SKM-1 treated with dmso at 0.1 percent for 144 hours (cell line): Measurements from ENCODE around the gene MICAL2.

Experiments used
- DNase-seq: peaks from one replicate; lab custom pipeline; 2025; ENCODE audit not compliant: unreplicated experiment; lab: John Stamatoyannopoulos, UW

MICAL2 gene

DNA sequence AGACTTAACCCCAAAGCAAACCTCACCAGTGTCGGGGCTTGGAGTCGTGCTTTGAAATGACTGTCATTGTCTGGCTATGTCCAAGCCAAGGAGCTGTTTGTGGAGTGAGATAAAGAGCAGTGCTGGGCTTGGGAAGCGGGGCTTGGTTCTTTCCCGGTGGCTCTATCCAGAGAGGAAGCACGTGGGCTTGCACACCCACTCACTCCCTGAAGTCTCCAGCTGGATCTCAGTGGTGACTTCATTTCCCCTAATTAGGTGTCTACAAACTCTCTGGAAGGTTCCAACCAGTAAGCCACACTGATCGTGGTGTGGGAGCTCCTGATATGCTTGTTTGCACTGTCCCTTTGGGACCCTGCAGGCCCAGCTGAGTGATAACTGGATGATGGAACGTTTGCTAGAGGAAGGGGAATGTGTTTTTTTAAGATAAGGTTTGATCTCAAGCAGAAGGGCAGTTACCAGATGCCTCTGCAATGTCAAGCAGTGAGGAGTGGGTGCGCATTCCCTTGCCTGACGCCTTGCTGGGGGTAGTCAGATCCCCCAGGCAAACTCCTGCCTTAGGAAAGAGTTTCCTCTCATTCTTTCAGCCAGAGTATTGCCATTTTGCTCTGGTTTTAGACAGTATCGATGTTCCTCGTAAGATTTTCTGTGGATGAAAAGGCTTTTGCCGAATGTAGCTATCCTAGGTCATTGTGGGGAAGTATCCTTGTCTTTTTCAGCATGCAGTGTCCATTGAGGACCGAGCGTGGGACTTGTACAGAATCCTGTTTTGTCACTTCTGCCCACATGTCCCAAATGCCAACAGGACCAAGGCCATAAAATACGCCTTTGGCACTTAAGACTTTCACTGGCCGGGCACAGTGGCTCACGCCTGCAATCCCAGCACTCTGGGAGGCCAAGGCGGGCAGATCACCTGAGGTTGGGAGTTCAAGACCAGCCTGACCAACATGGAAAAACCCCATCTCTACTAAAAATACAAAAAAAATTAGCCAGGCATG, 90.9 kb downstream of the MICAL2 start:
- DNase-seq, result no peak

DNA sequence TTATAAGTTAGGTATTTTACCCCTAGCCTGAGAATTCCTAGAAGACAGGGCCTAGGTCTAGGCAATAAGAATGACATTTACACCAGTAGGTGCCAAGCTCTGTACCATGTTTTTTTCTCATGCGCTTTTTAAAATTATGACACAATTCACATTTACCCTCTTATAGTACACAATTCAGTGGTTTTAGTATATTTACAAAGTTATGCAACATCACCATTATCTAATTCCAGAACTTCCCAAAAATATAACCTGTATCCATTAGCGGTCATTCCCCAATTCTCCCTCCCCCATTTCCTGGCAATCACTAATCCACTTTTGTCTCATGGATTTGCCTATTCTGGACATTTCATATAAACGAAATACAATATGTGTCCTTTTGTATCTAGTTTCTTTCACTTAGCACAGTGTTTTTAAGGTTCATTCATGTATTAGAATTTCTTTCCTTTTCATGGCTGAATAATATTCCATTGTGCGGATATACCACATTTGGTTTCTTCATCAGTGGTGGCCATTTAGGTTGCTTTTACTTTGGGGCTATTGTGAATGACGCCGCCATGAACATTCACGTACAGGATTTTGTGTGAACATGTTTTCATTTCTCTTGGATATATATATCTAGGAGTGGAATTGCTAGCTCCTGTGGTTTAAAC, 92.4 kb downstream of the MICAL2 start:
- DNase-seq, result no peak

DNA sequence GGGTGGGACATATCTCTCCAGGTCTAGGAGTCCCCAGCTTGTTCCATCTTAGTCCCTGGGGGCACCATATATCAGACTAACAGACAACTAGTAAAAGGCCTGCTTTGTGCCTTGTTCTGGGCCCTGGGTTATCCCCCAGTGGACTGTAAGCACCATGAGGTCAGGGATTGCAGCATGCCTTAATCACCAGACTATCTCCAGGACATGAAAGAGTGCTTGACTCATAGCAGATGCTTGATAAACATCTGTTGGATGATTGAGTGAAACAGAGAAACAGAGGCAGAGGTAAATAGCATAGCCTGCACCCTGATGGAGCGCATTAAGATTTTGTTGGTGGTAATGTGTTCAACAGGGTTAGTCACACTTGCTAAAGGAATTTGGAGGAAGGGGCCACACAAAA, 94.1 kb downstream of the MICAL2 start:
- DNase-seq, result no peak

DNA sequence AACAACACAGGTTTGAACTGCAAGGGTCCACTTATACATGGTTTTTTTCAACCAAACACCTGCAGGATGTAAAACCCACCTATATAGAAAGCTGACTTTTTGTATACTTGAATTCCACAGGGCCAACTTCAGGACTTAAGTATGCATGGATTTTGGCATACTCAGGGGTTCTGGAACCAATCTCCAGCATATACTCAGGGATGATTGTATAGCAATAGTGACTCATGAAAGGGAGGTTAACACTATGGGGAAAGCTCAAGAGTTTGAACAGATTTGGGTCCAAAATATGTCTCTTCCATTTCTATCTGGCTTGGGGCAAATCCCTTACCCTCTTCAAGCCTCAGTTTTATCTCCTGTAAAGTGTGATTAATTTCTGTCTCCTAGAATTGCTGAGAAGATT, 94.9 kb downstream of the MICAL2 start:
- DNase-seq, result no peak

DNA sequence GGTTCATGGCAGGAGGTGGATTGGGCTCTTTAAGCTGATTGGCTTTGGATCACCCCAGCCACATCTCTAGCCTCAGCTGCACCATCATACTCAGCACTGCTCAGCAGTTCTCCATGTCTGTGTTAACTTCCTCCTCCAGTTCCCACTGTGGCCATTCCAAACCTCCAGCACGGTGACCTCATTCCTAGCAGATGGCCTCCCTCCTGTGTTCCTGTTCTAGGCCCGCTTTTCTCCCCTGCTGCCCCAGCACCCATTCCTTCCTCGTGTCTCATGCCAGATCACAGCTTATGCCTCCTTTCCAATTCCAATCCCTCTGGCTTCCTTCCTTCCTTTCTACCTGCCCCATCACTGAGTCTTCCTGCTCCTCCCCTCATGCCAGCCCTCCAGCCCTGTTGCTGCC, 96.1 kb downstream of the MICAL2 start:
- no peak for DNase-seq

DNA sequence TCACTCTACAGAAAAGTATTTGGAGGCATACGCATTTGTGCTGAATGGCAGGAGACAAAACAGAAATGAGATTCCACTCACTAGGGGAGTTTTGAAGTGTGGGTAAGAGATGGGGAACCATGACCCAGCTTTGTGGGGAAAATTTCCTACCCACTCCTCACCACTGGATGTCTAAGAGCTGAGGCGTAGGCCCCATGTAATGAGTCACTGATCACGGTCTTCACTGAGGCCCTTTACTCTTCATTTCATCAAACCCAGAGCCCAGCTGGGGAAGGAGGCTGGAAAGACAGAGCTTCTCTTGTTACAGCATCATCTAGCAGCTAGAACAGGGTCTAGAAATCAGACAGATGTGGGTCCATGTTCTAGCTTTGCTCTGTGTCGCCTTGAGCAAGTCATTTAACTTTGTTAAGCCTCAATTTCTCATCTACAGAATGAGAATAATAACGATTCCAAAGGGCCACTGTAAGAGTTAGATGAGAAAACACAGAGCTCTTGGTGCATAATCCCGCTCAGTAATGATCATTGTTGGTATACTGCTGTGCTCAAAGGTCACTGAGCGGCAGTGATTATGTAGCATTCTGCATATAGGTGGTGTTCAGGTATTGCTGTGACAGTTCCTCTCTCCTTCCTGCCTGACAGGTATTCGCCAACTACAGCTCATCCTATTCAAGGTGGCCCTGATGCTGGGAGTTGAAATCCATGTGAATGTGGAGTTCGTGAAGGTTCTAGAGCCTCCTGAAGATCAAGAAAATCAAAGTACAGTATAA, 97.2 kb downstream of the MICAL2 start:
- DNase-seq, result no peak

DNA sequence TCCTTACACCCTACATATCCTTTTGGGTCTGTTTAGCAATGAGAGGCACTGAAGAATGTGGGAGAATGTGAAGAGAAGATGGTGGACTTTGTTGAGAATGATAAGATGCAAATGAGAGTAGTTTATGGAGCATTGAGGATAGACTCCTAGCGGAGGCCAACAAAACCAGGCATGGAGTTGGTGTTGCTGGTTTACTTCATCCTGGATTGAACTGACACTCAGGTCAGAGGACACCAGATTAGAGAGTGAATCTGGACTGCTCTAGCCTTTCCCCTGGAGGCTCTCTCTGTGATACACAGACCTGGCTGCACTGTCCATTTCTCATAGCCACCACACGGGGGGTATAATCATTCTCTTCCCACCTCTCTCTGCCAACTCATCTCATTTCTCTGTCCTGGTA, 98.7 kb downstream of the MICAL2 start:
- no peak for DNase-seq

DNA sequence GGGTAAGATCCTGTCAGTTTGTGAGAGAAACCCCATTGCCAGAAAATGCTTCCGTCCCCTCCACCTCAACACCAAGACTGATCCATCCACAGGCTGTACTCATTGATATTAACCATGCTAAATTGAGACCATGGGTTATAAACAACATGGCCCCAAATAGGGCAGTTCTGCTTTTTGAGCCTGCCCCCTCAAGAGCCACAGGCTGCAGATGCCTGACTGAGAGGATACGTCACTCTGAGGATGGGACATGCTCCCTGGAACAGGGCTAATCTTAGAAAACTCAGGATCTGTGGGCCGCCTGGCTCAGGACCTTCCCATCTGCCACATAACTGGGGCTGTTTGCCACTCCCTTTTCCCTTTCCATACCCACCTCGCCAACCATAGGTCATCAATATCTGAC, 99.8 kb downstream of the MICAL2 start:
- no peak for DNase-seq

DNA sequence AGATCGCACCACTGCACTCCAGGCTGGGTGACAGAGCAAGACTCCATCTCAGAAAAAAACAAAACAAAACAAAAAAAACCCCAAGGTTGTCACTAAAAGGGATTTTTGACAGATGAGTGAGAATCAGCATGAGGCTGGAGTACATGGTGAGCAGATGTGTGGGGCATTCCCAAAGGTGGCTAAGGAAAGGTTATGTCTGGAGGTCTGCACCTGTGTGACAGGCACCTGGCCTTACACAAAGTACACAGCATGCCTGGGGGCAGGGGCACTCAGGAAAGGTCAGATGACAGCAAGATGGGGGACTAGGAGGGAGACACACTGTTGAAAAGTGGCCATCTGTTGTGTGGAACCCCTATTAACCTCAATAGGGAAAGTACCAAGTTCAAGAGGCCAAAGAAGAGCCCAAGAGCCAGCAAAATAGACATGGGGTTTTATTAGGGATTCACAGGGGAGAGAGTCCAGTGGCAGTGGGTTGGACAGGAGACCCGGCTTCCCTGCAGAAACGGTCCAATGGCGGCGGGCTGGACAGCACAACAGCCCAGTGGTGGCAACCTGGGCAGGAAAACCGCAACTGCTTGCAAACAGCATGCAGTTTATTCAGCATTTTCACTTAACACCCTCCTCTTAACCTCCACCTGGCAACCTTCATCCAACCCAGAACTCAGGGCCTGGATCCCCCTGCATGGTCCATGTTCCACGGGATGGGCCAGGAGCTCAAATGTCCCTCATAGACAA, 101.1 kb downstream of the MICAL2 start:
- DNase-seq, result no peak

DNA sequence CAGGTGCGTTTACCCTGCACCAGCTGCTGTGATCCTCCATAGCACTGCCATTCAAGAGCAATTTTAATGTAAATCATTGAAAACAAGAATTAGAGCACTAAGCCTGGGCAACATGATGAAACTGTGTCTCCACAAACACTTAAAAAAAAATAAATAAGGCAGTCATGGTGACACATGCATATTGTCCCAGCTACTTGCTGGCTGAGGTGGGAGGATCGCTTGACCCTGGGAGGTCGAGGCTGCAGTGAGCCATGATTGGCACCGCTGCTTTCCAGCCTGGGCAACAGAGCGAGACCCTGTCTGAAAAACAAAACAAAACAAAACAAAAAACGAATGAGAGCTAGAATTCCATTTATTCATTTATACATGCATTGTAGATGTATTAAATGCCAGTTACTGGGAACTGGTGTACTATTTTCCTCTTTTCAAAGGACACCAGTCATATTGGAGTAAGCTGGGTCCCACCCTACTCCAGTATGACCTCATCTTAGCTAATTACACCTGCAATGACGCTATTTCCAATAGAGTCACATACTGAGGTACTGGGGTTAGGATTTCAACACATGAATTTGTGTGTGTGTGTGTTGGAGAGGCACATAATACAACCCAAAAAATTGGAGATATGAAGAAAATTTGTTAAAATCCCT, 101.9 kb downstream of the MICAL2 start:
- DNase-seq, result no peak

DNA sequence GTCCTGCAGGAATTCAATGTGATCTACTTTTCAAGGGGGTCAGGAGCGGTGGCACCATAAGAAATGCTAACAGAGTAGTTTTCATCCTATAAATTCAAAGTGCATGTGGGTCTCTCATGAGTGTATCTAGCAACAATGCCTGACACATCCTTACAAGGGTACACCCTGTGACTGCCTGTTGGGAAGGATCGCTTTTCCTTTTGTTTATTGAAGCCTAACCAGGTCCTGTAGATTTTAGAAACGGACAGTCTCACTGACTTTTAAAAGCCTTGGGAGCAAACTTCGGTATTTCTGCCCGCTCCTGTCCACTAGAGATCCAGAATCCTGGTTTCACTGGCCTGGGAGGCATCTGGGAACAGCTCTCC, 102.4 kb downstream of the MICAL2 start:
- no peak for DNase-seq

DNA sequence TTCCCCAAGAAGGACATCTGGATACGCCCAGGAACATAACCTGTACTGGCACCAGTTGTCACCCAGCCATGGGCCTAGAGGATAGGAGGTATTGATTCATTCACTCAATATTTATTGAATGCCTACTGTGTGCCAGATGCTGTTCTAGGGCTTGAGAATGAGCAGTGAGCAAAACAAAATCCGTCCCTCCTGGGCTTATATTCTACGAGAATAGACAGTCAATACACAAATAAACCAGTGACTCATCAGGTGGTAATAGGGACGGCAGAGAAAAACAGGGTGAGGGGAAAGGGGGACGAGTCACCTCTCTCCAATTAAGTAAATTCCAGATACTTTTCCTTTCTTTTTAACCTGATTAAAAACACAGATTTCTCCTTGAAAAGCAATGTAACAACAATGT, 103.5 kb downstream of the MICAL2 start:
- no peak for DNase-seq

DNA sequence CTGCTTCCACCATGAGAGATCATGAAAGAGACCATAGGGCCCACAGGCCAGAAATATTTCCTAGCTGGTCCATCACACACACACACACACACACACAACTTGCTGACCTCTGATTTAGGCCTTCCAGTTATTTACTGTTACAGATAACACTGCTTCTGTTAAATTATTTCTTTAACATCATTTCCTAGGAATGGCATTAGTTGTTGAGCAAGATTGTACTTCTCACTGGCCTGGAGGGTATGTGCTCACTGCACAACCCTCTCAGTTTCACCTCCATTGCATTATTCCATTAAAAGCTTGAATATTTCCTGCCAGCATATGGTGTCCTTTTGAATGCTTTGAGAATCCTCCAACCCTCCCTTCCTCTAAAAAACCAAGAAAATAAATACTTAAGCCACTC, 104.4 kb downstream of the MICAL2 start:
- peak; percentile 55 for DNase-seq

DNA sequence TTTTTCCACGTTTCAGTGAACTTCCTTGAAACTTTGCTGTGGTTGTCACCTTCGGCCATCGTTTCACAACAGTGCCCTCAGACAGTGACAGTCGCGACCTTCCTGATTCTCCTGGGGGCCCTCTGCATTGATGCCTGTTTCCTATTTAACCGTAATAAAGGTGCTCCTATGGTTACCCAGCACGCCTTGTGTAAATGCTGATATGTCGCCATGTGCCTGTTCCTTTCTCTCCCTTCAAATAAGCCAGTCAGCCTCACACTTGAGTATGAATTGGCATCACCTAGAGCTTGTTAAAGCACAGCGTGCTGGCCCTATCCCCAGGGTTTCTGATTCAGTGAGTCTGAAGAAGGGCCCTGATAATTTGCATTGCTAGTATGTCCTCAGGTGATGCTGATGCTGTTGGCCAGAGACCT, 104.8 kb downstream of the MICAL2 start:
- peak; percentile 84 for DNase-seq

DNA sequence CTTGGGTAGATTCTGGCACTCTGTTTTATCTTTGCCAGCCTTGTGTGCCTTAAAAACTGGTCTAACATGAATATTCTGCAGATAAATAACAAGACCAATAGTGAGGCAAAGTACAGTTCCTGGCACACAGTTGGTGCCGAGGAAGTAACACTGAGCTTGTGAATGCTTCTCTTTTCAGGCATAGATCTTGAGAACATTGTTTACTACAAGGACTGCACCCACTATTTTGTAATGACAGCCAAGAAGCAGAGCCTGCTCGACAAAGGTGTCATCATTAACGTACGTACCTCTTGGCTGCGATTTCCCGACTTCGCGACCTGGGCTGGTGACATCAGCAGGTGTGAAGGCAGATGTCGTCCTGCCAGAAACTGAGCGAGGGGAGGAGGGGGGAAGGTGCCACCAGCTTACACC, 105.7 kb downstream of the MICAL2 start:
- no peak for DNase-seq

DNA sequence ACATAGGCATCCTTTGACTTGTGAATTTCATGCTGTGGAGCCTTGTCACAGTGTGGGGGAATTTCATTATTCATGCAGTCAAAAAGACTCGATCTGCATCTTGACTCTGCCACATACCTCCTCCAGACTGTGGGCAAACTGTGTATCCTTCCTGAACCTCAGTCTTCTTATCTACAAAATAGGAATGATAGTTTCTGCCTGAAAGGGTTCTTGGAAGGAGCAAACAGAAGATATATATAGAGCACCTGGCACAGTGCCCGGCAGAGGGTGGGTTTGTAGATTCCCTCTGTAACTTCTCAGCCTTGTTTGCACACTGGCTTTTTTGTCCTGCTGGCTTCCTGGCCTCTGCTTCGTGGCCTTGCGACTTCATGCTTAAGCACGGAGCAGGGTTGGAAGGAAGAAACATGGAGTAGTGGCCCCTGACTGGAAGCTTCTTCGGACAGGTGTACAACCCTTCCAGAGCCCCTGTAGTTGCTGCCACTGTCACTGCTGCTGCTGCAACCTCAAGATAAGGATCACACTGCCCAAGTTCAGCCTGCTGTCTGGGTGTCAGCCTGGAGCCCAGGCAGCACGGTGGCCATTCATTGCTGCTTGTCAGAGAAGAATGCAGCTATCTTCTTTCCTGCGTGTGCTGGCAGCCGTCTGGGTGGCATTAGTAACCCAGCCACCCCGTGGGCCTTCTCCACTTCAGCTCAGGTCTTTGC, 106.4 kb downstream of the MICAL2 start:
- no peak for DNase-seq

DNA sequence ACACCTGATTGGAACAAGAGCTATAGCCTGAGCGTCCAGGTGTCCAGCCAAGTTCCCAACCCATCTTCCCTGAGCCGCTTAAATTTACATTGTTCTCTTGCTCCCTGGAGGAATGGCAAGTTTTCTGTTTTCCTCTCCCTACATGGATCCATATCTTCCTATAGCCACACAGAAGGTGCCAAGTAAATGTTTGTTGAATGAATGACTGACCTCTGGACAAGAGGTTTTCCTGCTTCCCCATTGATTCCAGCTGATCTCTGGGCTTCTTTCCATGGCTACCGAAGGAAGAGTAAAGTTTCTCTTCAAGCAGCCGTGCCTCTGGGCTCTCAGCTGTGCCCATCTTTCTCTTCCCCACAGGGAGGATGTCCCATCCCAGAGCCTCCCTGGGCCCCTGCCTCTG, 107.5 kb downstream of the MICAL2 start:
- DNase-seq, result no peak

DNA sequence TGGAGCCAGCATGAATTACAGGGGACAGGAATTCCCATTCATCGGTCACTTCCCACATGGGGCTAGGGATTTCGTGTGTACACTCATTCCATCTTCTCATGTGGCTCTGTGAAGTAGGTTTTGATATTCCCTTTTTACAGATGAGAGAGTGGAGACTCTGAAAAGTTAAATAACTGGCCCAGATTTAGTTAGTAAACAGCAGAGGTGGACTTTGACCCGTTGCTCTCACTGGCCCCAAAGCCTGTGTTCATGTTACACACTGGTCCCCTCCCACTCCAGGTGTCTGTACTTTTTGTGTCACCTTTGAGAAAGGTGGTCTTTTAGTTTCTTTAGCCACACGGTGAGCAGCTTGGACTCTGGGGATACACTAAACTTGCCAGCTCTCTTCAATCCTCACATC, 108.5 kb downstream of the MICAL2 start:
- no peak for DNase-seq

DNA sequence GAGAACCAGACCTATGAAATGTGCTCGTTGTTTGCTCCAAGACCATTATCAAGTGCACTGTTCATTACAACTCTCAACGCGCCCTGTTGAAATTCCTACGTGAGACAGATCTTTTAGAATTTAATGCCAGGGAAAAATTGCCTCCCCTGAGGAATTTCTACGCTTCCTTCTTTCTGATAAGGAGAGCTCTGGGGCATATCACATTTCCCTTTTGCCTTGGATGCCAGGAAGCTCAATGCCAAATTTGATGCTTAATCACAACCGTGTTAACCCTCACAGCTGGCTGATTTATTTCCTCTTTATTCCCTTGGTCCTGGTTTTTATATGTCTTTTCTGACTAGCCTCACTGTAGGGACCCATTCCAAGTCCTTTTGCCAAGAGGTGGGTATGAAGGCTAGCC, 109.4 kb downstream of the MICAL2 start:
- DNase-seq, result no peak

DNA sequence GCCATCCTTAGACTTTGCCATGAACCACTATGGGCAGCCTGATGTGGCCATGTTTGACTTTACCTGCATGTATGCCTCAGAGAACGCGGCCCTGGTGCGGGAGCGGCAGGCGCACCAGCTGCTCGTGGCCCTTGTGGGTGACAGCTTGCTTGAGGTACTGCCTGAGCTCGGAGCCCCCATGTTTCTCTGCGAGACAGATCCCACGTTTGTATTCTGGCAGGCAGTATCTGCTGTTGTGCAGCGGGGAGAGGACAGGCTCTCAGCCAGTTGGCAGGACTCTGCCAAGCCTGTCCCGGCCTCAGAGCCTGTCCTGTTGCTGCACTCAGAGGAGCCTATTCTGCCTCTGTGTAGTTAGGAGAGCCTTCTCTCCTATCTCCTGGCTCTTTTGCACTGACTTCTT, 109.9 kb downstream of the MICAL2 start:
- DNase-seq, result no peak
